WI38 (cell line): ENCODE results near the gene SLC35F2.

Source experiments
- H3K4me3 ChIP-seq: 2 replicates; pipeline ENCODE4 v1.5.1; 2011; ENCODE audit warnings: low read depth, mild to moderate bottlenecking, control low read depth, low read length
- CTCF ChIP-seq: IDR thresholded peaks from 2 replicates; pipeline ENCODE4 v1.5.1; 2012; ENCODE audit warnings: low read depth, mild to moderate bottlenecking, control low read depth, low read length

SLC35F2 gene

GRCh38 chr11:107785401-107785800 lies 73.2 kb downstream of the SLC35F2 start:
- H3K4me3 ChIP-seq = no peak overlapping the region
- no peak for TF ChIP-seq CTCF

GRCh38 chr11:107783121-107783520 lies 75.5 kb downstream of the SLC35F2 start:
- no peak overlapping the region for H3K4me3 ChIP-seq
- TF ChIP-seq CTCF = no peak

GRCh38 chr11:107780775-107781174 lies 77.8 kb downstream of the SLC35F2 start:
- no peak for TF ChIP-seq CTCF
- H3K4me3 ChIP-seq = no peak overlapping the region

GRCh38 chr11:107780136-107780535 lies 78.5 kb downstream of the SLC35F2 start:
- no peak for TF ChIP-seq CTCF
- H3K4me3 ChIP-seq = no peak overlapping the region

DNA sequence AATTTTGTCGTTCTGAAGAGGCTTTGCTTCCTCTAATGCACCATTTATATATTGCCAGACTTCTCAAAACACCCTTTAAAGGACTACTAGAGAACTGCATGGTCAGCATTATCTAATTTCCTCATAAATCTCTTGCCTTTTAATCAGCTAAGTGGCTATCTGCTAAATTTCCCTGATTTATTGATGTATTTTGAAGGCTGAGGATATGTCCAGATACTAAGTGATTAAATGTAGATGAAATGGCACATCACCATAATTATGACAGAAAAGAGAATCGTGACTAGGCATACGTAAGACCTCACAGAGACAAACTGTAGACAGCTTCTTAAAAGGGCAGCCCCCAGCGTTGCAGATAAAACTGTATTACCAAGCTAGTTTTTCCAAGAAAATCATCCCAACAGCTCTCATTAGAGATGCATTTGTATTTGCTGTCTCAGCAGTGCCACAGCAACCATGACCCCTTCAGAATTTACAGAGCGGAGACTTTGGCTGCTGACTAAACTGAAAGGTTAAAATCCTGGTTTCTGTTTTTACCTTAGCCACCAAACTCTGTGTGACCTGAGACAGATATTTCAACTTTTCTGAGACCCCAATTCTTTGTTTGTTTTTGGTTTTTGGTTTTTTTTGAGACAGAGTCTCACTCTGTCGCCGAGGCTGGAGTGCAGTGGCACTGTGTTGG lies 79.6 kb downstream of the SLC35F2 start:
- no peak for TF ChIP-seq CTCF

DNA sequence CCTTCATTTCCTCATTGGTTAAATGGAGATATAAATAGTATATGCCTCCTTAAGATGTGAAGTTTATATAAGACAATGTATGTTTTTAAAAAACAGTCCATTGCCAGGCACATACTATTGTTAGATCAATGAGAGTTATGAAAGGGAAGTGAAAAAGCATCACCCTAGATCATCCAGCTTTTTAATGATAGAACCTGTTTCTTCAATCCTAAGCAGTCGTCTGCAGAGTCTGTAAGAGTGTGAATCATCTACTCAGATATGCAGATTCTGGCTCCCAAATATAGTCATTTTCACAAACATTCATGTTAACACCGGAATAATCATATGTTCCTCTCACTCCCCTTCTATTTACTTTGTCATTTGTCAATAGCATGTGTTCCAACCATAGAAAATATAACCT lies 81.5 kb downstream of the SLC35F2 start:
- H3K4me3 ChIP-seq = no peak overlapping the region
- TF ChIP-seq CTCF = no peak

More for the DNA sequence above, 79.6 kb downstream of the SLC35F2 start:
- H3K4me3 ChIP-seq = no peak overlapping the region

DNA sequence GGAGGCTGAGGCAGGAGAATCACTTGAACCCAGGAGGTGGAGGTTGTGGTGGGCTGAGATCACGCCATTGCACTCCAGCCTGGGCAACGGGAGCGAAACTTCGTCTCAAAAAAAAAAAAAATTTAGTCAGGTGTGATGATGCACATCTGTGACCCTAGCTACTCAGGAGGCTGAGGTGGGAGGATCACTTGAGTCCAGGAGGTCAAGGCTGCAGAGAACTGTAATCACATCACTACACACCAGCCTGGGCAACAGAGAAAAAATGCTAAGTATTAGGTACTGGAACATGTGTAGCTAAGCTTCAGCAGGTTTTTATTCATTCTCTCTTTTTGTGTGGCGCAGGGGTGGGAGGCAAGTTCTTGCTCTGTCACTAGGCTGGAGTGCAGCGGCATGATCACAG lies 82.5 kb downstream of the SLC35F2 start:
- TF ChIP-seq CTCF = no peak
- no peak overlapping the region for H3K4me3 ChIP-seq
